ENCODE data around the gene F11R. TPM values are rescaled to one million over a fixed set of nuclear protein-coding genes. Genes with fewer than 3 reads are reported as not detected.

F11R gene
- total and polyA plus RNA-seq, 2 donors (not counting 3 experiments of a cell fraction or from before 2014, with no cell fraction given), result 97.0 to 124 TPM

GRCh38 chr1:160985723-160986122 is 35.2 kb downstream of the F11R start:
- no peak overlapping the region for H3K4me3 ChIP-seq (replicated peaks in 1 of 3; ENCODE audit: insufficient read depth in 1 of 3, low read depth in 1 of 3, low read length in 3 of 3)
- CTCF ChIA-PET, result no interaction called here
- POLR2A ChIA-PET, result no interaction called here
- intact Hi-C loops (cut with micrococcal nuclease) (no loop called here), dilution Hi-C loops (cut with MboI; ENCODE audit: extremely low pct_ligation_motif_present, low sequenced_read_pairs) (no loop called here)
- H3K9me1 ChIP-seq (replicated peaks; ENCODE audit: control insufficient read depth, extremely low read depth, insufficient read depth, low read length), result no peaks in the 10 kb centered on the region
- BruUV-seq (replicated peaks), result no TSS peak
- H4K20me1 ChIP-seq (replicated peaks; ENCODE audit: control insufficient read depth, extremely low read depth, insufficient read depth, low read length), result no peaks in the 10 kb centered on the region
- no peak overlapping the region for H3K9ac ChIP-seq (replicated peaks; ENCODE audit: extremely low read depth, insufficient read depth, low read length)
- H3K9me3 ChIP-seq (replicated peaks; ENCODE audit: control insufficient read depth, insufficient read depth, low read length), result no peaks in the 10 kb centered on the region
- H3K36me3 ChIP-seq (ENCODE audit: control insufficient read depth in 2 of 2, extremely low read depth in 1 of 2, insufficient read depth in 2 of 2, low read length in 2 of 2), result no peaks in the 10 kb centered on the region
- no peak overlapping the region for H3K27ac ChIP-seq (ENCODE audit: insufficient read depth, low read depth, low read length)
- no peak overlapping the region for H2AFZ ChIP-seq (ENCODE audit: low read depth, low read length)
- TF ChIP-seq CTCF (IDR thresholded peaks at IDR 0.05; ENCODE audit: extremely low read depth in 1 of 2, insufficient read depth in 1 of 2, low read depth in 1 of 2, low read length in 2 of 2), result no peak
- TF ChIP-seq POLR2A (IDR thresholded peaks at IDR 0.05; ENCODE audit: low read depth, low read length), result no peak
- no peak for TF ChIP-seq POLR2AphosphoS5 (IDR thresholded peaks at IDR 0.05; ENCODE audit: insufficient read depth, low read depth, low read length)
- no peak for TF ChIP-seq EZH2 (IDR thresholded peaks at IDR 0.05; ENCODE audit: borderline replicate concordance, low read depth, low read length, severe bottlenecking)
- no peak for TF ChIP-seq MAX (IDR thresholded peaks at IDR 0.05; ENCODE audit: insufficient read depth, insufficient read length)
- no peak for TF ChIP-seq GATA2 (IDR thresholded peaks at IDR 0.05; ENCODE audit: insufficient read depth, insufficient read length, low read depth, low read length)
- no peak for TF ChIP-seq MYC (IDR thresholded peaks at IDR 0.05; ENCODE audit: low read depth, low read length)
- TF ChIP-seq FOS (IDR thresholded peaks at IDR 0.05; ENCODE audit: borderline replicate concordance, insufficient read depth, low read length), result no peak
- no peak for TF ChIP-seq JUN (IDR thresholded peaks at IDR 0.05; ENCODE audit: borderline replicate concordance, insufficient read depth, insufficient read length, low read depth)
- H3K4me2 ChIP-seq (ENCODE audit: insufficient read depth, low read length), result no peak overlapping the region
- FAIRE-seq (no peak), DNase-seq (ENCODE audit: low read depth, low spot score) (no peak)
- H3K4me1 ChIP-seq (ENCODE audit: control insufficient read depth, extremely low read depth, insufficient read depth, low read length), result peaks cover 8% of the 10 kb centered on the region
- no peaks in the 10 kb centered on the region for H3K79me2 ChIP-seq (ENCODE audit: control insufficient read depth, insufficient read depth, low read length)
- H3K27me3 ChIP-seq (ENCODE audit: control insufficient read depth in 2 of 2, insufficient read depth in 2 of 2, low read length in 2 of 2), result peaks cover 0 to 15% of the 10 kb centered on the region in 2 experiments
